GM12878 (cell line): ENCODE results near the gene SERINC1. TPM values are rescaled to one million over a fixed set of nuclear protein-coding genes. Genes with fewer than 3 reads are reported as not detected.
"Not testable (repeated sequence)": the region's sequence is repeated elsewhere in the genome, so short reads cannot be mapped to it uniquely, and the experiment has no call there.

ENCODE experiments used
- ATAC-seq: fragments of 200-7000 bp; cut with Tn5 transposase; 3 replicates; pipeline ENCODE4 v1.9.1; 2020; ENCODE audit warnings: mild to moderate bottlenecking, moderate library complexity
- BruUV-seq: library from RNA; stranded (reverse); fragments of 400-500 nt; replicated peaks from 2 replicates; lab custom pipeline; 2021; lab: Mats Ljungman, UMichigan
- CTCF ChIA-PET: fragments of 300-600 bp; sonication (Branson Sonifier 250); formaldehyde crosslinking; extraction: SDS; loops from one replicate; lab custom pipeline; 2021; ENCODE audit warnings: inconsistent platforms; lab: Yijun Ruan, JAX
- POLR2A ChIA-PET: fragments of 350-600 bp; formaldehyde crosslinking; extraction: SDS; loops from one replicate; lab custom pipeline; 2021; ENCODE audit warnings: inconsistent platforms; lab: Charles Lee
- RAD21 ChIA-PET: fragments of 300-600 bp; sonication (Branson Sonifier 250); formaldehyde crosslinking; loops from one replicate; lab custom pipeline; 2023; ENCODE audit warnings: antibody characterized with exemption; ENCODE audit not compliant: unreplicated experiment; lab: Charles Lee
- SMC1A ChIA-PET: fragments of 300-600 bp; sonication (Branson Sonifier 250); formaldehyde crosslinking; loops from one replicate; lab custom pipeline; 2023; ENCODE audit not compliant: unreplicated experiment, uncharacterized antibody; lab: Charles Lee
- DNase-seq: peaks from one replicate; pipeline ENCODE4 v3.0.0-alpha.2; 2011; ENCODE audit warnings: low read depth, low spot score
- FAIRE-seq: peaks from 3 replicates; lab custom pipeline; 2011; peaks lifted over from hg19 to GRCh38; lab: Jason Lieb, UNC
- H2AFZ ChIP-seq: 2 replicates; pipeline ENCODE4 v1.6.0; 2011; ENCODE audit warnings: low read depth, low read length, control low read depth; ENCODE audit not compliant: control insufficient read depth
- H3K27ac ChIP-seq: 2 replicates; pipeline ENCODE4 v1.5.1; 2011; ENCODE audit warnings: control low read depth; ENCODE audit not compliant: control insufficient read depth, insufficient read depth
- H3K27me3 ChIP-seq, 2 experiments: replicated peaks in 1 of 2; 2 replicates each; pipeline versions ENCODE4 v1.6.0 to v1.6.1; 2011; ENCODE audit warnings: low read length in 1 of 2; ENCODE audit not compliant: control insufficient read depth in 2 of 2, insufficient read depth in 2 of 2
- H3K36me3 ChIP-seq, 2 experiments: 2 replicates each; pipeline ENCODE4 v1.5.1; 2011; ENCODE audit warnings: low read length in 1 of 2; ENCODE audit not compliant: control insufficient read depth in 2 of 2, insufficient read depth in 2 of 2
- H3K4me1 ChIP-seq: 2 replicates; pipeline ENCODE4 v1.6.1; 2011; ENCODE audit warnings: mild to moderate bottlenecking, low read length, moderate library complexity, mixed read lengths; ENCODE audit not compliant: control insufficient read depth, insufficient read depth
- H3K4me2 ChIP-seq: 2 replicates; pipeline ENCODE4 v1.6.0; 2011; ENCODE audit warnings: control low read depth; ENCODE audit not compliant: control insufficient read depth, insufficient read depth
- H3K4me3 ChIP-seq: fragments of 200-600 bp; sonication (generic); 2 replicates; pipeline ENCODE4 v1.5.1; 2016
- H3K79me2 ChIP-seq: 2 replicates; pipeline ENCODE4 v1.6.0; 2011; ENCODE audit warnings: low read length; ENCODE audit not compliant: control insufficient read depth, insufficient read depth
- H3K9ac ChIP-seq: 2 replicates; pipeline ENCODE4 v1.8.0; 2011; ENCODE audit warnings: low read length, control low read depth, mixed read lengths; ENCODE audit not compliant: control insufficient read depth, insufficient read depth
- H3K9me3 ChIP-seq: replicated peaks from 3 replicates; pipeline ENCODE4 v1.5.1; 2011; ENCODE audit warnings: mild to moderate bottlenecking, low read length; ENCODE audit not compliant: control insufficient read depth, insufficient read depth
- H4K20me1 ChIP-seq: 2 replicates; pipeline ENCODE4 v1.6.0; 2011; ENCODE audit not compliant: control insufficient read depth, insufficient read depth
- PML ChIP-seq: IDR thresholded peaks from 2 replicates; pipeline ENCODE4 v1.6.1; 2012; ENCODE audit warnings: low read length, inconsistent platforms
- ZNF274 ChIP-seq: IDR thresholded peaks from one replicate; pipeline ENCODE4 v1.8.0; 2011; ENCODE audit not compliant: insufficient read length, insufficient read depth
- WGBS: methylation state at CpG from one replicate; pipeline ENCODE4 v1.1.6; 2016; ENCODE audit warnings: low lambda C conversion rate; ENCODE audit not compliant: insufficient replicate concordance, insufficient coverage; ENCODE audit errors: missing lambda C conversion rate; 5-methylcytosine and 5-hydroxymethylcytosine counted together
- in situ Hi-C: fragments of 300-500 bp; cut with MboI; formaldehyde crosslinking; loops from 9 replicates; pipeline ENCODE4 v1.14.3; 2018; ENCODE audit warnings: mixed read lengths
- intact Hi-C: fragments of 100-400 bp; cut with micrococcal nuclease; formaldehyde crosslinking; loops from one replicate; pipeline ENCODE4 v1.14.2; 2022; ENCODE audit not compliant: unreplicated experiment
- polyA plus RNA-seq, 11 experiments: library from polyadenylated mRNA; depleted of rRNA in 4 of 11; unstranded in 6 of 11; stranded (reverse) in 5 of 11; fragments of >200 nt; fragmentation: Nextera tagmentation in 4 of 11; fragmentation: Illumina TruSeq in 1 of 11; extraction: Ambion mirVana in 4 of 11; extraction: Trizol in 1 of 11; gene quantifications; 1 replicate in 1 of 11; 2 replicates in 10 of 11; pipeline versions ENCODE4 v1.2.1 to v1.2.3, GENCODE V29; 2011 to 2016; ENCODE audit warnings: inconsistent platforms in 2 of 11, missing spikeins in 2 of 11, low read depth in 1 of 11
- total RNA-seq, 4 experiments: library from RNA; depleted of rRNA in 3 of 4; stranded (reverse); fragments of >200 nt in 3 of 4; fragmentation: Illumina TruSeq in 1 of 4; extraction: Trizol in 1 of 4; gene quantifications; 2 replicates each; pipeline versions ENCODE4 v1.2.1 to v1.2.3, GENCODE V29; 2013 to 2021

Gene SERINC1
- total and polyA plus RNA-seq, 10 of the 15 experiments (the other 5 are each of a cell fraction or from before 2014, with no cell fraction given) = 18.5 to 45.7 (median 31.1) TPM

GRCh38 chr6:122511193-122511924, 39.8 kb upstream of the SERINC1 start:
- Histone ChIP-seq H3K36me3 (no peaks in the 10 kb centered on the region), H3K4me3 (no peak overlapping the region)
- no peak for TF ChIP-seq PML
- TF ChIP-seq ZNF274 = no peak
- TF ChIP-seq, all 136 proteins: peak for 0
- RAD21 ChIA-PET = interaction anchor here (1.2 kb wide), 1 partner anchor 19 kb away, joined by 3 read pairs; no protein-coding TSS in a partner anchor
- Histone ChIP-seq H3K9ac (no peak overlapping the region), H2AFZ (no peak overlapping the region), H3K79me2 (no peaks in the 10 kb centered on the region), H3K27me3 (no peaks in the 10 kb centered on the region), H3K4me1 (no peaks in the 10 kb centered on the region), H3K4me2 (no peak overlapping the region), H3K9me3 (no peaks in the 10 kb centered on the region), H4K20me1 (no peaks in the 10 kb centered on the region), H3K27ac (no peak overlapping the region)
- no peak for FAIRE-seq
- DNase-seq = no peak
- SMC1A ChIA-PET = no interaction called here
- POLR2A ChIA-PET = no interaction called here
- 54% methylated on average over 13 of the region's 13 CpGs for WGBS
- no TSS peak for BruUV-seq
- intact Hi-C loops = no loop called here
- CTCF ChIA-PET = interaction anchor here (0.8 to 1.4 kb wide), 3 partner anchors 9 to 20 kb away, joined by 3 to 6 read pairs (median 3); no protein-coding TSS in a partner anchor
- in situ Hi-C loops = no loop called here
- no peak for ATAC-seq

- 9% methylated on average over 3 of the region's 3 CpGs for WGBS
- in situ Hi-C loops, H3K4me3 ChIP-seq, H3K27me3 ChIP-seq, SMC1A ChIA-PET, H4K20me1 ChIP-seq, ATAC-seq, intact Hi-C loops, H3K4me1 ChIP-seq, H3K9me3 ChIP-seq, FAIRE-seq, BruUV-seq, DNase-seq, H3K36me3 ChIP-seq, CTCF ChIA-PET, H3K79me2 ChIP-seq, H3K27ac ChIP-seq, H2AFZ ChIP-seq, RAD21 ChIA-PET, H3K9ac ChIP-seq, H3K4me2 ChIP-seq, POLR2A ChIA-PET: not testable (repeated sequence)
Observed at GRCh38 chr6:122505170-122505569, 33.6 kb upstream of the SERINC1 start.
